ENCODE data around the gene TRPV5.

- TF ChIP-seq CTCF (conservative IDR thresholded peaks at IDR 0.05; ENCODE audit: low read depth, low read length) (no peak), RCOR1 (IDR thresholded peaks at IDR 0.05; ENCODE audit: insufficient replicate concordance, low read length) (no peak), POLR2A (IDR thresholded peaks at IDR 0.05; ENCODE audit: low read depth, low read length) (no peak), CEBPB (IDR thresholded peaks at IDR 0.05; ENCODE audit: low read depth, low read length) (no peak), MAFK (IDR thresholded peaks at IDR 0.05; ENCODE audit: low read depth, low read length) (no peak), MXI1 (IDR thresholded peaks at IDR 0.05; ENCODE audit: borderline replicate concordance, low read depth, low read length) (no peak), RAD21 (IDR thresholded peaks at IDR 0.05; ENCODE audit: low read length) (no peak), SMC3 (IDR thresholded peaks at IDR 0.05; ENCODE audit: low read depth, low read length) (no peak), MAZ (IDR thresholded peaks at IDR 0.05; ENCODE audit: borderline replicate concordance, low read depth, low read length) (no peak), CHD1 (IDR thresholded peaks at IDR 0.05; ENCODE audit: low read depth, low read length) (no peak)
Observed at GRCh38 chr7:142904128-142904527, 29.4 kb downstream of the TRPV5 start.
